Neural cell (in vitro differentiated cells): ENCODE results near the gene C2orf74. TPM values are rescaled to one million over a fixed set of nuclear protein-coding genes. Genes with fewer than 3 reads are reported as not detected.

Experiments used
- H2AFZ ChIP-seq: fragments of 200-600, 300-800 bp; sonication (generic), shearing (Covaris generic); 2 replicates; pipeline ENCODE4 v1.6.0; 2014; ENCODE audit warnings: low read depth, mild to moderate bottlenecking, antibody characterized with exemption, low read length, moderate library complexity
- H3F3A ChIP-seq: fragments of 200-600 bp; shearing (Covaris generic); 2 replicates; pipeline ENCODE4 v1.6.1; 2016; ENCODE audit warnings: mild to moderate bottlenecking, moderate library complexity, mixed read lengths, antibody characterized with exemption, low read length; ENCODE audit not compliant: insufficient read depth, poor library complexity, severe bottlenecking
- H3K27ac ChIP-seq: fragments of 200-600, 300-800 bp; sonication (generic), shearing (Covaris generic); 2 replicates; pipeline ENCODE4 v1.5.1; 2014; ENCODE audit warnings: mild to moderate bottlenecking, low read length, moderate library complexity
- H3K27me3 ChIP-seq: fragments of 300-800, 200-600 bp; sonication (generic), shearing (Covaris generic); 2 replicates; pipeline ENCODE4 v1.6.0; 2014; ENCODE audit warnings: mild to moderate bottlenecking, low read depth, low read length, moderate library complexity; ENCODE audit not compliant: insufficient read depth
- H3K36me3 ChIP-seq: fragments of 300-800, 200-600 bp; sonication (generic), shearing (Covaris generic); 2 replicates; pipeline ENCODE4 v1.5.1; 2014; ENCODE audit warnings: mild to moderate bottlenecking, antibody characterized with exemption, low read length, moderate library complexity; ENCODE audit not compliant: insufficient read depth
- H3K4me2 ChIP-seq: fragments of 300-800, 200-600 bp; sonication (generic), shearing (Covaris generic); 2 replicates; pipeline ENCODE4 v1.6.0; 2014; ENCODE audit warnings: mild to moderate bottlenecking, low read length
- H3K4me3 ChIP-seq: fragments of 300-800, 200-600 bp; sonication (generic), shearing (Covaris generic); 2 replicates; pipeline ENCODE4 v1.5.1; 2014; ENCODE audit warnings: mild to moderate bottlenecking, low read length, moderate library complexity
- H3K79me2 ChIP-seq: fragments of 200-600 bp; shearing (Covaris generic); replicated peaks from 2 replicates; pipeline ENCODE4 v1.6.0; 2014; ENCODE audit warnings: mild to moderate bottlenecking, low read length, moderate library complexity; ENCODE audit not compliant: insufficient read depth
- H3K9ac ChIP-seq: fragments of 300-800, 200-600 bp; sonication (generic), shearing (Covaris generic); 2 replicates; pipeline ENCODE4 v1.6.1; 2016; ENCODE audit warnings: mild to moderate bottlenecking, low read length, mixed read lengths
- H3K9me2 ChIP-seq: fragments of 200-600 bp; shearing (Covaris generic); 2 replicates; pipeline ENCODE4 v1.6.1; 2016; ENCODE audit warnings: mild to moderate bottlenecking, low read length, mixed read lengths; ENCODE audit not compliant: insufficient read depth
- H3K9me3 ChIP-seq: fragments of 200-600, 300-800 bp; sonication (generic), shearing (Covaris generic); 2 replicates; pipeline ENCODE4 v1.6.1; 2016; ENCODE audit warnings: mild to moderate bottlenecking, mixed run types, low read length, moderate library complexity, mixed read lengths
- H4K20me1 ChIP-seq: fragments of 200-600 bp; shearing (Covaris generic); 2 replicates; pipeline ENCODE4 v1.6.1; 2016; ENCODE audit warnings: mild to moderate bottlenecking, mixed run types; ENCODE audit not compliant: insufficient read depth
- CTCF ChIP-seq: fragments of 450-650 bp; IDR thresholded peaks from 2 replicates; pipeline ENCODE4 v1.5.1; 2014; ENCODE audit warnings: antibody characterized with exemption, mild to moderate bottlenecking, moderate library complexity; ENCODE audit not compliant: poor library complexity, severe bottlenecking
- EP300 ChIP-seq: fragments of 450-650 bp; conservative IDR thresholded peaks from 2 replicates; pipeline ENCODE4 v1.6.1; 2014; ENCODE audit warnings: antibody characterized with exemption, mild to moderate bottlenecking, moderate library complexity; ENCODE audit not compliant: poor library complexity, severe bottlenecking
- EZH2 ChIP-seq: fragments of 200-600, 300-800 bp; shearing (Covaris generic), sonication (generic); IDR thresholded peaks from 2 replicates; pipeline ENCODE4 v1.6.1; 2014; ENCODE audit warnings: antibody characterized with exemption, low read length, borderline replicate concordance, mild to moderate bottlenecking; ENCODE audit not compliant: insufficient read depth, poor library complexity, severe bottlenecking
- MXI1 ChIP-seq: fragments of 450-650 bp; conservative IDR thresholded peaks from 2 replicates; pipeline ENCODE4 v1.6.1; 2014; ENCODE audit warnings: antibody characterized with exemption, mild to moderate bottlenecking; ENCODE audit not compliant: poor library complexity, severe bottlenecking
- POLR2AphosphoS5 ChIP-seq: IDR thresholded peaks from 2 replicates; pipeline ENCODE4 v1.6.1; 2012
- RAD21 ChIP-seq: fragments of 450-650 bp; conservative IDR thresholded peaks from 2 replicates; pipeline ENCODE4 v1.6.1; 2014; ENCODE audit warnings: antibody characterized with exemption, mild to moderate bottlenecking, moderate library complexity
- SMC3 ChIP-seq: fragments of 450-650 bp; conservative IDR thresholded peaks from 2 replicates; pipeline ENCODE4 v1.6.1; 2014; ENCODE audit warnings: antibody characterized with exemption, mild to moderate bottlenecking, moderate library complexity; ENCODE audit not compliant: poor library complexity
- TAF1 ChIP-seq: IDR thresholded peaks from 2 replicates; pipeline ENCODE4 v1.6.1; 2012; ENCODE audit warnings: low read depth
- polyA plus RNA-seq: library from polyadenylated mRNA; depleted of rRNA; stranded (reverse); fragments of >200 nt; gene quantifications from 2 replicates; pipeline ENCODE4 v1.2.3, GENCODE V29; 2014
- TF ChIP-seq, protein P1 (sequence below): IDR thresholded peaks from 2 replicates; pipeline ENCODE4 v1.6.1; 2012; ENCODE audit warnings: borderline replicate concordance

The C2orf74 gene
- polyA plus RNA-seq, 1 donor from 2014 or later, result 27.1 TPM

DNA sequence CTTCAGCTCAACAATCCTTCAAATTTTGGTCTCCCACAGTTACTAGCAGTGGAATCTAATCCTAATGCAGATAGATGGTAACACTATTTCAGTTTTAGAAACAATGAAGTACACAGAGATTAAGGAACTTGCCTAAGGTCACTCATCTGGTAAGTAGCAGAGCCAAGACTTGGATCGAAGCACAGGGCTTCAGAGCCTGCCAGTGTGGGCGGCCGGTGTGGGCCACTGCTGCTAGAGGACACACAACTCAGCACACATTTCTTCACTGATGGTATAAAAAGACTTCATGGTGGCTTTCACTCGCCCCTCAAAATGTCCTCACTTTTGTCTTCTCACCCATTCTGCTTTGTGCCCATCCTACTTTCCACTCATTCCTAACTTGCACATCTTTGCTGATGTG is 11.1 kb downstream of the C2orf74 start:
- Histone ChIP-seq H3K36me3 (no peaks in the 10 kb centered on the region), H3K27ac (no peak overlapping the region), H4K20me1 (no peaks in the 10 kb centered on the region), H3K9me2 (no peaks in the 10 kb centered on the region), H3K27me3 (no peaks in the 10 kb centered on the region), H3K4me3 (no peak overlapping the region), H3K4me2 (no peak overlapping the region), H2AFZ (no peak overlapping the region), H3F3A (no peaks in the 10 kb centered on the region), H3K79me2 (no peaks in the 10 kb centered on the region), H3K9me3 (no peaks in the 10 kb centered on the region), H3K9ac (no peak overlapping the region)
- TF ChIP-seq EP300, result no peak
- TF ChIP-seq, protein P1, sequence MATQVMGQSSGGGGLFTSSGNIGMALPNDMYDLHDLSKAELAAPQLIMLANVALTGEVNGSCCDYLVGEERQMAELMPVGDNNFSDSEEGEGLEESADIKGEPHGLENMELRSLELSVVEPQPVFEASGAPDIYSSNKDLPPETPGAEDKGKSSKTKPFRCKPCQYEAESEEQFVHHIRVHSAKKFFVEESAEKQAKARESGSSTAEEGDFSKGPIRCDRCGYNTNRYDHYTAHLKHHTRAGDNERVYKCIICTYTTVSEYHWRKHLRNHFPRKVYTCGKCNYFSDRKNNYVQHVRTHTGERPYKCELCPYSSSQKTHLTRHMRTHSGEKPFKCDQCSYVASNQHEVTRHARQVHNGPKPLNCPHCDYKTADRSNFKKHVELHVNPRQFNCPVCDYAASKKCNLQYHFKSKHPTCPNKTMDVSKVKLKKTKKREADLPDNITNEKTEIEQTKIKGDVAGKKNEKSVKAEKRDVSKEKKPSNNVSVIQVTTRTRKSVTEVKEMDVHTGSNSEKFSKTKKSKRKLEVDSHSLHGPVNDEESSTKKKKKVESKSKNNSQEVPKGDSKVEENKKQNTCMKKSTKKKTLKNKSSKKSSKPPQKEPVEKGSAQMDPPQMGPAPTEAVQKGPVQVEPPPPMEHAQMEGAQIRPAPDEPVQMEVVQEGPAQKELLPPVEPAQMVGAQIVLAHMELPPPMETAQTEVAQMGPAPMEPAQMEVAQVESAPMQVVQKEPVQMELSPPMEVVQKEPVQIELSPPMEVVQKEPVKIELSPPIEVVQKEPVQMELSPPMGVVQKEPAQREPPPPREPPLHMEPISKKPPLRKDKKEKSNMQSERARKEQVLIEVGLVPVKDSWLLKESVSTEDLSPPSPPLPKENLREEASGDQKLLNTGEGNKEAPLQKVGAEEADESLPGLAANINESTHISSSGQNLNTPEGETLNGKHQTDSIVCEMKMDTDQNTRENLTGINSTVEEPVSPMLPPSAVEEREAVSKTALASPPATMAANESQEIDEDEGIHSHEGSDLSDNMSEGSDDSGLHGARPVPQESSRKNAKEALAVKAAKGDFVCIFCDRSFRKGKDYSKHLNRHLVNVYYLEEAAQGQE, result no peak
- no peak for TF ChIP-seq RAD21
- no peak for TF ChIP-seq MXI1

GRCh38 chr2:61175036-61175435 is 13.0 kb downstream of the C2orf74 start:
- no peaks in the 10 kb centered on the region for H3K27me3 ChIP-seq
- no peak overlapping the region for H3K4me3 ChIP-seq
- H4K20me1 ChIP-seq, result no peaks in the 10 kb centered on the region
- H3F3A ChIP-seq, result no peaks in the 10 kb centered on the region
- TF ChIP-seq POLR2AphosphoS5, result no peak
- TF ChIP-seq SMC3, result no peak
- TF ChIP-seq EZH2, result no peak
- no peak overlapping the region for H3K4me2 ChIP-seq
- no peaks in the 10 kb centered on the region for H3K79me2 ChIP-seq
- no peak overlapping the region for H3K27ac ChIP-seq
- H3K9me3 ChIP-seq, result no peaks in the 10 kb centered on the region
- H3K9ac ChIP-seq, result no peak overlapping the region
- no peaks in the 10 kb centered on the region for H3K36me3 ChIP-seq
- no peak overlapping the region for H2AFZ ChIP-seq
- H3K9me2 ChIP-seq, result no peaks in the 10 kb centered on the region

- H3K27me3 ChIP-seq, result no peaks in the 10 kb centered on the region
- peak overlapping the region; percentile 83 for H3K9ac ChIP-seq
- peak overlapping the region; percentile 93 for H3K4me3 ChIP-seq
- H4K20me1 ChIP-seq, result no peaks in the 10 kb centered on the region
- H3K36me3 ChIP-seq, result no peaks in the 10 kb centered on the region
- H3K79me2 ChIP-seq, result no peaks in the 10 kb centered on the region
- no peaks in the 10 kb centered on the region for H3F3A ChIP-seq
- peak overlapping the region; percentile 73 for H3K4me2 ChIP-seq
- H2AFZ ChIP-seq, result peak overlapping the region; percentile 96
- peak overlapping the region; percentile 72 for H3K27ac ChIP-seq
- TF ChIP-seq SMC3, result peak; percentile 51
- TF ChIP-seq POLR2AphosphoS5, result peak; percentile 70
- peak; percentile 44 for TF ChIP-seq RAD21
- peak; percentile 68 for TF ChIP-seq MXI1
- no peak for TF ChIP-seq EZH2
- TF ChIP-seq TAF1, result no peak
- TF ChIP-seq CTCF, result peak; percentile 43
- TF ChIP-seq, protein P1, result peak; percentile 61
- peak; percentile 39 for TF ChIP-seq EP300
- no peaks in the 10 kb centered on the region for H3K9me3 ChIP-seq
- H3K9me2 ChIP-seq, result no peaks in the 10 kb centered on the region
Observed at GRCh38 chr2:61176755-61177726, 15.1 kb downstream of the C2orf74 start.
